HEK293T (cell line): ENCODE results near the gene MT1F.

Experiments used
- CTCF ChIA-PET: fragments of 350-600 bp; formaldehyde crosslinking; extraction: SDS; loops from one replicate; lab custom pipeline; 2021; ENCODE audit warnings: antibody characterized with exemption, inconsistent platforms; lab: Yijun Ruan, JAX
- POLR2A ChIA-PET: fragments of 350-600 bp; formaldehyde crosslinking; extraction: SDS; loops from one replicate; lab custom pipeline; 2020; ENCODE audit warnings: antibody characterized with exemption, inconsistent platforms; lab: Yijun Ruan, JAX
- DNase-seq: peaks from one replicate; pipeline ENCODE4 v3.0.0; 2012; ENCODE audit warnings: mixed read lengths; ENCODE audit errors: extremely low spot score
- ARNT ChIP-seq: fragments of 450-650 bp; IDR thresholded peaks from 2 replicates; pipeline ENCODE4 v1.6.1; 2017; ENCODE audit warnings: mild to moderate bottlenecking
- BHLHE40 ChIP-seq: fragments of 450-650 bp; IDR thresholded peaks from 2 replicates; pipeline ENCODE4 v1.6.1; 2016; ENCODE audit warnings: mild to moderate bottlenecking, moderate library complexity, borderline replicate concordance
- CTBP1 ChIP-seq: fragments of 450-650 bp; IDR thresholded peaks from 2 replicates; pipeline ENCODE4 v1.6.1; 2016; ENCODE audit warnings: borderline replicate concordance
- ELF4 ChIP-seq: fragments of 450-650 bp; IDR thresholded peaks from 2 replicates; pipeline ENCODE4 v1.6.1; 2017; ENCODE audit warnings: antibody characterized with exemption
- FOXA1 ChIP-seq: fragments of 450-650 bp; IDR thresholded peaks from 2 replicates; pipeline ENCODE4 v1.6.1; 2016; ENCODE audit warnings: mild to moderate bottlenecking
- FOXK2 ChIP-seq: fragments of 450-650 bp; IDR thresholded peaks from 2 replicates; pipeline ENCODE4 v1.6.1; 2016; ENCODE audit warnings: mild to moderate bottlenecking
- FOXM1 ChIP-seq: fragments of 450-650 bp; IDR thresholded peaks from 2 replicates; pipeline ENCODE4 v1.6.1; 2017; ENCODE audit warnings: mild to moderate bottlenecking, borderline replicate concordance
- HDGF ChIP-seq: fragments of 450-650 bp; IDR thresholded peaks from 2 replicates; pipeline ENCODE4 v1.6.1; 2017; ENCODE audit warnings: antibody characterized with exemption, borderline replicate concordance
- L3MBTL2 ChIP-seq: fragments of 450-650 bp; conservative IDR thresholded peaks from 2 replicates; pipeline ENCODE4 v1.6.1; 2016; ENCODE audit warnings: mild to moderate bottlenecking
- LEF1 ChIP-seq: fragments of 450-650 bp; IDR thresholded peaks from 2 replicates; pipeline ENCODE4 v1.6.1; 2017; ENCODE audit warnings: mild to moderate bottlenecking, borderline replicate concordance
- NFRKB ChIP-seq: fragments of 450-650 bp; IDR thresholded peaks from 2 replicates; pipeline ENCODE4 v1.6.1; 2016; ENCODE audit warnings: mild to moderate bottlenecking, moderate library complexity
- PKNOX1 ChIP-seq: fragments of 450-650 bp; IDR thresholded peaks from 2 replicates; pipeline ENCODE4 v1.6.1; 2016
- SP1 ChIP-seq: fragments of 450-650 bp; IDR thresholded peaks from 2 replicates; pipeline ENCODE4 v1.6.1; 2017
- SUZ12 ChIP-seq: fragments of 450-650 bp; IDR thresholded peaks from 2 replicates; pipeline ENCODE4 v1.6.1; 2016; ENCODE audit warnings: mild to moderate bottlenecking
- TARDBP ChIP-seq: fragments of 450-650 bp; IDR thresholded peaks from 2 replicates; pipeline ENCODE4 v1.6.1; 2016
- ZNF384 ChIP-seq: fragments of 450-650 bp; IDR thresholded peaks from 2 replicates; pipeline ENCODE4 v1.6.1; 2016

The MT1F gene

GRCh38 chr16:56640076-56640475 is 17.7 kb upstream of the MT1F start:
- POLR2A ChIA-PET: no interaction called here
- CTCF ChIA-PET: no interaction called here
- no peak for DNase-seq
- TF ChIP-seq FOXK2 (no peak), ELF4 (no peak), TARDBP (no peak), PKNOX1 (no peak), BHLHE40 (no peak)

- POLR2A ChIA-PET: no interaction called here
- CTCF ChIA-PET: interaction anchor here (0.9 kb wide), 1 partner anchor 65 kb away, joined by 3 read pairs; no protein-coding TSS in a partner anchor
- no peak for DNase-seq
- TF ChIP-seq LEF1 (no peak), L3MBTL2 (no peak), CTBP1 (no peak), FOXK2 (no peak), SP1 (no peak), NFRKB (no peak), TARDBP (no peak), ARNT (no peak), PKNOX1 (no peak), FOXA1 (no peak), SUZ12 (no peak), ZNF384 (no peak), HDGF (no peak), BHLHE40 (no peak), ELF4 (no peak)
These were observed 16.6 kb upstream of the MT1F start for GRCh38 chr16:56641166-56641565.

- POLR2A ChIA-PET: no interaction called here
- CTCF ChIA-PET: no interaction called here
- TF ChIP-seq FOXM1: no peak
- no peak for TF ChIP-seq ARNT
- no peak for TF ChIP-seq ELF4
- TF ChIP-seq ZNF384: no peak
- TF ChIP-seq CTBP1: no peak
- no peak for TF ChIP-seq NFRKB
- no peak for TF ChIP-seq BHLHE40
- no peak for TF ChIP-seq FOXA1
- TF ChIP-seq SUZ12: no peak
- no peak for TF ChIP-seq HDGF
- no peak for TF ChIP-seq TARDBP
- TF ChIP-seq LEF1: no peak
- TF ChIP-seq FOXK2: no peak
- no peak for TF ChIP-seq SP1
- TF ChIP-seq PKNOX1: no peak
- no peak for TF ChIP-seq L3MBTL2
- no peak for DNase-seq
These were observed 14.5 kb upstream of the MT1F start for GRCh38 chr16:56643080-56643778.

GRCh38 chr16:56643833-56644232 is 13.9 kb upstream of the MT1F start:
- ChIA-PET POLR2A (no interaction called here), CTCF (no interaction called here)
- DNase-seq: no peak
- no peak for TF ChIP-seq ELF4
- TF ChIP-seq SP1: no peak
- no peak for TF ChIP-seq HDGF
- TF ChIP-seq LEF1: no peak
- TF ChIP-seq BHLHE40: no peak
- no peak for TF ChIP-seq SUZ12
- TF ChIP-seq ARNT: no peak
- no peak for TF ChIP-seq FOXA1
- no peak for TF ChIP-seq TARDBP
- TF ChIP-seq FOXK2: no peak
- TF ChIP-seq FOXM1: no peak
- no peak for TF ChIP-seq CTBP1
- no peak for TF ChIP-seq ZNF384
- no peak for TF ChIP-seq L3MBTL2

GRCh38 chr16:56645311-56645710 is 12.4 kb upstream of the MT1F start:
- CTCF ChIA-PET: no interaction called here
- TF ChIP-seq LEF1 (no peak), TARDBP (no peak), HDGF (no peak), PKNOX1 (no peak), FOXA1 (no peak), FOXK2 (no peak), FOXM1 (no peak), BHLHE40 (no peak), ELF4 (no peak)
- POLR2A ChIA-PET: no interaction called here
- DNase-seq: no peak

GRCh38 chr16:56645838-56646237 is 11.9 kb upstream of the MT1F start:
- no peak for DNase-seq
- CTCF ChIA-PET: no interaction called here
- TF ChIP-seq ELF4: no peak
- no peak for TF ChIP-seq NFRKB
- no peak for TF ChIP-seq FOXA1
- TF ChIP-seq ARNT: no peak
- POLR2A ChIA-PET: no interaction called here
